Neural cell (in vitro differentiated cells): ENCODE measurements around the gene WNT7B. TPM values are rescaled to one million over a fixed set of nuclear protein-coding genes. Genes with fewer than 3 reads are reported as not detected.

Source experiments
- H2AFZ ChIP-seq: fragments of 200-600, 300-800 bp; sonication (generic), shearing (Covaris generic); 2 replicates; pipeline ENCODE4 v1.6.0; 2014; ENCODE audit warnings: low read depth, mild to moderate bottlenecking, antibody characterized with exemption, low read length, moderate library complexity
- H3F3A ChIP-seq: fragments of 200-600 bp; shearing (Covaris generic); 2 replicates; pipeline ENCODE4 v1.6.1; 2016; ENCODE audit warnings: mild to moderate bottlenecking, moderate library complexity, mixed read lengths, antibody characterized with exemption, low read length; ENCODE audit not compliant: insufficient read depth, poor library complexity, severe bottlenecking
- H3K27ac ChIP-seq: fragments of 200-600, 300-800 bp; sonication (generic), shearing (Covaris generic); 2 replicates; pipeline ENCODE4 v1.5.1; 2014; ENCODE audit warnings: mild to moderate bottlenecking, low read length, moderate library complexity
- H3K27me3 ChIP-seq: fragments of 300-800, 200-600 bp; sonication (generic), shearing (Covaris generic); 2 replicates; pipeline ENCODE4 v1.6.0; 2014; ENCODE audit warnings: mild to moderate bottlenecking, low read depth, low read length, moderate library complexity; ENCODE audit not compliant: insufficient read depth
- H3K36me3 ChIP-seq: fragments of 300-800, 200-600 bp; sonication (generic), shearing (Covaris generic); 2 replicates; pipeline ENCODE4 v1.5.1; 2014; ENCODE audit warnings: mild to moderate bottlenecking, antibody characterized with exemption, low read length, moderate library complexity; ENCODE audit not compliant: insufficient read depth
- H3K4me2 ChIP-seq: fragments of 300-800, 200-600 bp; sonication (generic), shearing (Covaris generic); 2 replicates; pipeline ENCODE4 v1.6.0; 2014; ENCODE audit warnings: mild to moderate bottlenecking, low read length
- H3K4me3 ChIP-seq: fragments of 300-800, 200-600 bp; sonication (generic), shearing (Covaris generic); 2 replicates; pipeline ENCODE4 v1.5.1; 2014; ENCODE audit warnings: mild to moderate bottlenecking, low read length, moderate library complexity
- H3K79me2 ChIP-seq: fragments of 200-600 bp; shearing (Covaris generic); replicated peaks from 2 replicates; pipeline ENCODE4 v1.6.0; 2014; ENCODE audit warnings: mild to moderate bottlenecking, low read length, moderate library complexity; ENCODE audit not compliant: insufficient read depth
- H3K9ac ChIP-seq: fragments of 300-800, 200-600 bp; sonication (generic), shearing (Covaris generic); 2 replicates; pipeline ENCODE4 v1.6.1; 2016; ENCODE audit warnings: mild to moderate bottlenecking, low read length, mixed read lengths
- H3K9me2 ChIP-seq: fragments of 200-600 bp; shearing (Covaris generic); 2 replicates; pipeline ENCODE4 v1.6.1; 2016; ENCODE audit warnings: mild to moderate bottlenecking, low read length, mixed read lengths; ENCODE audit not compliant: insufficient read depth
- H3K9me3 ChIP-seq: fragments of 200-600, 300-800 bp; sonication (generic), shearing (Covaris generic); 2 replicates; pipeline ENCODE4 v1.6.1; 2016; ENCODE audit warnings: mild to moderate bottlenecking, mixed run types, low read length, moderate library complexity, mixed read lengths
- H4K20me1 ChIP-seq: fragments of 200-600 bp; shearing (Covaris generic); 2 replicates; pipeline ENCODE4 v1.6.1; 2016; ENCODE audit warnings: mild to moderate bottlenecking, mixed run types; ENCODE audit not compliant: insufficient read depth
- CTCF ChIP-seq: fragments of 450-650 bp; IDR thresholded peaks from 2 replicates; pipeline ENCODE4 v1.5.1; 2014; ENCODE audit warnings: antibody characterized with exemption, mild to moderate bottlenecking, moderate library complexity; ENCODE audit not compliant: poor library complexity, severe bottlenecking
- EZH2 ChIP-seq: fragments of 200-600, 300-800 bp; shearing (Covaris generic), sonication (generic); IDR thresholded peaks from 2 replicates; pipeline ENCODE4 v1.6.1; 2014; ENCODE audit warnings: antibody characterized with exemption, low read length, borderline replicate concordance, mild to moderate bottlenecking; ENCODE audit not compliant: insufficient read depth, poor library complexity, severe bottlenecking
- MXI1 ChIP-seq: fragments of 450-650 bp; conservative IDR thresholded peaks from 2 replicates; pipeline ENCODE4 v1.6.1; 2014; ENCODE audit warnings: antibody characterized with exemption, mild to moderate bottlenecking; ENCODE audit not compliant: poor library complexity, severe bottlenecking
- POLR2AphosphoS5 ChIP-seq: IDR thresholded peaks from 2 replicates; pipeline ENCODE4 v1.6.1; 2012
- REST ChIP-seq: IDR thresholded peaks from 2 replicates; pipeline ENCODE4 v1.6.1; 2012; ENCODE audit warnings: borderline replicate concordance
- SMC3 ChIP-seq: fragments of 450-650 bp; conservative IDR thresholded peaks from 2 replicates; pipeline ENCODE4 v1.6.1; 2014; ENCODE audit warnings: antibody characterized with exemption, mild to moderate bottlenecking, moderate library complexity; ENCODE audit not compliant: poor library complexity
- TAF1 ChIP-seq: IDR thresholded peaks from 2 replicates; pipeline ENCODE4 v1.6.1; 2012; ENCODE audit warnings: low read depth
- polyA plus RNA-seq: library from polyadenylated mRNA; depleted of rRNA; stranded (reverse); fragments of >200 nt; gene quantifications from 2 replicates; pipeline ENCODE4 v1.2.3, GENCODE V29; 2014

Gene WNT7B
- polyA plus RNA-seq, 1 donor from 2014 or later, result 0.16 TPM

DNA sequence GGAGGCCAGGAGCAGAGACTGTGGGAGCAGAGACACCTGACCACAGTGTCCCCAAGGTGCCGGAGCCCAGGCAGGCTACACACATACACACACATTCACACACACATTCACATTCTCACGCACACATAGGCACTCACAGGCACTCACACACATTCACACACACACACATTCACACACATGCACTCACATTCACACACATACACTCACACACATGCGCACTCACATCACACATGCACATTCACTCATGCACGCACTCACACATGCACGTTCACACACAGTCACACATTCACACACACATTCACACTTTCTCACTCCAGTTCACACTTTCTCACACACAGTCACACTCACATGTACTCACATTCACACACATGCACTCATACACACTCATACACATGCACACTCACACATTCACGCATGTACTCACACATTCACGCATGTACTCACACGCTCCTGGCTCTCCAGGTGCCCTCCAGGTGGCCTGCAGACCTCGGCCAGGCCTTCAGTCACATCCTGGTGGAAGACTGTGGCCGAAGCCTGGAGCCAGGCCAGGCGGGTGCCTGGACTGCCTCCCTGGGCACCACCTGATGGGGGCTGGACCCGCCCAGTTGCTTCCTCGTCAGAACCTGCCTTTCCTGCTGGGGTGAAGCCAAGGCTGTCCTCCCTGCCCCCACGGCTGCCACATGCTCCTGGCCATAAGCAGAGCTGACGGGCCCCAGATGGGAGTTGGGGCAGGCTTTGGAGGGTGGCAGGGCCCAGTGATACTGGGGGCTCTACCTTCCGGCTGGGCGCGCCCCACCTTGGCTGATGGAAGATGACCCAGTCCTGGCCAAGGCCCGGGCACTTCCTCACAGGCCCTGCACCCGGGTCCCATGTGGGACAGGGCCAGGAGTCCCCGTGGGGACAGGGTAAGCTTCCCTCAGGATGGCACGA lies 89.5 kb downstream of the WNT7B start:
- Histone ChIP-seq H3K9me2 (no peaks in the 10 kb centered on the region), H2AFZ (no peak overlapping the region)
- TF ChIP-seq MXI1 (no peak), TAF1 (no peak), SMC3 (no peak), POLR2AphosphoS5 (no peak), REST (no peak), EZH2 (no peak), CTCF (no peak)

GRCh38 chr22:45886540-45886939 lies 90.4 kb downstream of the WNT7B start:
- TF ChIP-seq MXI1, result no peak
- H3K9me2 ChIP-seq, result no peaks in the 10 kb centered on the region
- no peak overlapping the region for H3K4me3 ChIP-seq
- H3K79me2 ChIP-seq, result no peaks in the 10 kb centered on the region
- no peaks in the 10 kb centered on the region for H3K36me3 ChIP-seq
- no peaks in the 10 kb centered on the region for H3K27me3 ChIP-seq
- H3K4me2 ChIP-seq, result no peak overlapping the region
- H3K9me3 ChIP-seq, result no peaks in the 10 kb centered on the region
- H2AFZ ChIP-seq, result no peak overlapping the region
- H3K9ac ChIP-seq, result no peak overlapping the region
- H3F3A ChIP-seq, result no peaks in the 10 kb centered on the region
- no peaks in the 10 kb centered on the region for H4K20me1 ChIP-seq
- no peak overlapping the region for H3K27ac ChIP-seq

More for the DNA sequence above, 89.5 kb downstream of the WNT7B start:
- no peak overlapping the region for H3K27ac ChIP-seq
- no peak overlapping the region for H3K4me3 ChIP-seq
- no peak overlapping the region for H3K9ac ChIP-seq
- no peaks in the 10 kb centered on the region for H3K9me3 ChIP-seq
- H3K79me2 ChIP-seq, result no peaks in the 10 kb centered on the region
- H3K27me3 ChIP-seq, result no peaks in the 10 kb centered on the region
- no peak overlapping the region for H3K4me2 ChIP-seq
- no peaks in the 10 kb centered on the region for H4K20me1 ChIP-seq
- no peaks in the 10 kb centered on the region for H3F3A ChIP-seq
- no peaks in the 10 kb centered on the region for H3K36me3 ChIP-seq
